GM21717 (cell line): Measurements from ENCODE around the gene RAD23B.
A peak's percentile ranks its signal among the peaks of the same experiment; 100 is the strongest.

Experiments
- ATAC-seq: cut with Tn5 transposase; IDR thresholded peaks from one replicate; pipeline ENCODE4 v1.9.1; 2021; ENCODE audit warnings: mild to moderate bottlenecking, moderate library complexity; ENCODE audit not compliant: unreplicated experiment

Gene RAD23B

GRCh38 chr9:107333363-107333762 lies 50.3 kb downstream of the RAD23B start:
- ATAC-seq: no peak

DNA sequence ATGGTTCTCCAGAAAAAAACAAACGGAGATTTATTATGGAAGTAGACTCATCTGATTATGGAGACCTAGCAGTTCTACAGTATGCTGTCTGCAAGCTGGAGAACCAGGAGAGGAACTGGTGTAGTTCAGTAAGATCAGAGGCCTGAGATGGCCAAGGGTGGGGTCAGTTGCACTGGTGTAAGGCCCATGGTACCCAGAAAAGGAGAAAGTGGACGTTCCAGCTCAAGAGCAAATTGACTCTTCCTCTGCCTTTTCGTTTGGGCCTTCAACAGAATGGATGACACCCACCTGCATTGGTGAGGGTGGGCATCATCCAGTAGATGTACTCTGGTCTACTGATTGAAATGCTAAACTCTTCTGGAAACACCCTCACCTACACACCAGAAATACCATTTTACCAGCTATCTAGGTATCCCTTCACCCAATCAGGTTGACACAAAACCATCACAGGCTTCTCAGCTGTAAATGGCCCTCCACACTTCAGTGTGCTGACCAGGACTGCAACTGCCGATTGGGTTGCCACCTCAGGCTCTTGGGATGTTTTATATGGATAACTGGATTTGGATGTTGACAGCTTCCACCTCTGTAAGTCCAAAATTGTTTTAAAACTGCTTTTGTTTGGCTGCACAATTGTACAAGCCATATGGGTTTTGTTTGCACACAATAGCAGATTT lies 51.2 kb downstream of the RAD23B start:
- ATAC-seq: no peak

DNA sequence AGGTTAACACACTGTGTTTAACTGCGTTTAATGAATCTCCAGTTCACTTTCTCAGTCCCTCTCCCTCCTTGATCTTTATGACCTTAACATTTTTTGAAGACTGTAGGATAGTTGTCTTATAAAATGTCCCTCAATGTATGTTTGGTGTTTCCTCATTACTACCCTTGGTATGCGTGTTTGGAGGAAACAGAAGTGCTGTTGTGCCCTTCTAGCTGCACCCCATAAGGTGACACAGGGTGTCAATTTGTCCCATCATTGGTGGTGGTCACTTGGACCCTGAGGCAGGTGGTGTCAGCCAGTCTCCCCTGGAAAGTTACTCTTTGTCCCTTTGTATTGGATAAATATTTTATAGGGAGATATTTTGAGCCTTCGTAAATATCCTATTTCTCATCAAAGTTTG lies 52.3 kb downstream of the RAD23B start:
- no peak for ATAC-seq

DNA sequence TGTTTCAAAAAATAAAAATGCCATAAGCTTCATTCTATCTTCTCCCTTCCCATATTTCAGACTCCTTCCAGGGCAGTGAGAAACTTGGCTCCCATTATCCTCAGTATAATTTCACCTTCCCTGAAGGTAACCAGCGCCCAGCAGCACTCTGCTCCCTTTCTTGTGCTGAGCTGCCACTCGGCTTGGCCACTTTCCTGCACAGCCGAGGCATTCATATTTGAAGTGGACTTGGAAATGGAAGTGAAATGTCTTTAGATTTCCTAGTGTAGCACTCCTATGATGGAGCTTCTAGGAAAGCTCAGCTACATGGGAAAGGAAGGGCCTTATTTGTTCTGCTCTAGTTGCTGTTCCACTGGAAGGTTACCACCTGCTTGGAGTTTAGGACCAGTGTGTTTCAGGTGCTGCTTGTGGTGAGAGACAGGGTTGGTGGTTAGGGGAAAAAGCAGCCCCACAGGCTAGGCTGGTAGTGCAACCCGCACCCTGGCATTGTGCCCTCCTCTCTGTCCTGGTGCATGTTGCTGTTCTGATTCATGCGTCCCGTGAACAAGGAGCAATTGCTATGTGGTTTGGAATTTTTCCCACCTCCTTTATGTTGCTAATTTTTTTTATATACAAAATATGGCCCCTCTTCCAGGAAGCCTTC lies 53.8 kb downstream of the RAD23B start:
- ATAC-seq: no peak

DNA sequence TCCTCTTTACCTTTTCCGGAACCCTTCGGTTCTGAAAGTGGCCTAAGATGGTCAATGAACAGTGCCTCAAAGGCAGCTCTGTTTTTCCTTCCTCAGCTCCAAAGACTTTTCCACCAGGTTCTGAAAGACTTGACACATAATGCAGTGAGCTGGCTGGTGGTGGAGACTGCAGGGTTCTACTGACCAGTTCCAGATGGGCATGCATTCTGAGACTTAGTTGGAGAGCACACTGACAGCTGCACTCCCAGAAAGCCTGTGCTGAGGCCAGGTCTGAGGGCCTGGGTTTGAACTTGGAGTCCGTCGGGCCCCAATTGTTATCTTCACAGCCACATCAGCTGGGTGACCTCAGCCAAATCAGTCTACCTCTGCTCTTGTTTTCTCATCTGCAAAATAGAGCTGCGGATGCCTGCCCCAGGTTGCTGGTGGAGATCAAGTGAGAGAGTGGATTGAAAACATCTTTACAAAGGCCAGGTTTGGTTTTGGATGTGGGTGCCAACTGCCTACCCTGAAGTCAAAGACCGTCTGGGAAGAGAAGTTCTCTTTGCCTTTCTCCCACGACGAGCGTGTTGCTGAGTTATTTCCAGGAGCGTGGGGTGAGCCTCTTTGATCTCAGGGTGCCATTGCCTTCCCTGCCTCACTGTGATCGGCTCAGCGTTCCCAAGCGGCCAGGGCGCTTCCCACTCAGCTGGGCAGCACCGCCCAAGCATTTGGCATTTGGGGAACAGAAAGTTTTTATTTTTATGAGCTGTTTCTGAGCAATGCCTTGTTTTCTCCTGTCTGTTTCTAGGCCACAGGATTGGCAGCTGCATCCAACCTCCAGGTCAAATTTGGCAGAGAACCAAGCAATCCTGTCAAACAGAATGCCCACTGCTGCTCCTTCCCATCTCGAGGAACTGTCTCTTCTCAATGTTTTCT lies 54.9 kb downstream of the RAD23B start:
- ATAC-seq: no peak

DNA sequence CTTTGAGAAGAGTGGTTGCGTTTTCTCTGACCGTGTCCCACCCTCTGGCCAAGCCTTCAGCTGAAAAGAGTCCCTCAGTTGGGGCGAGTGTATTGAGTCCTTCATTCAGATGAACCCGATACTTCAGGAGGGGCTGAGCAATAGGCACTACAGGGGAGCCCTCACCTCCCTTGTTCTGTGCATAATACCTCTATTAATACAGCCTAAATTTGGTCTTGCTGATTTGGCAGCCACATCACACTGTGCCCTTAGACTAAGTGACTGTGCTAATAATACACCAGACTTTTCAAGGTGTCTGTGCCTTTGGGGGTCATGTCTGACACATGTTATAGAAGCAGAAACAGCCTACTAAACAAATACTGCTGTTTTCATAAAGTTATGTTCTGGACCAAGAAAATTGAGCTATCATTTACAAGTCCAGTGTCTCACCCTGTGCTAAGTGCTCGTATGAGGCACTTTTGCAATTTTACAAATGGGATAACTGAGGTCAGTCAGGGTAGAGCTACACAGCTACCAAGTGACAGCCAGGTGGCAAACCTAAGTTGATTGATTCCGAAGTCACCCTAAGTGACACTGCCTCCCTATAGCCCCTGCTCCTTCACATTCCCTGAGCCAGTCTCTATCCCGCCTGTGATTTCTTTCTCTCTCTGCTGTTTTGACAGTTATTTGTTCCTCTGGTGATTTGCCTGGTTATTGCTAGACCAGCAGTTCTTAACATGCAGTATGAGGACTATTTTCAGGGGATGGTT lies 56.0 kb downstream of the RAD23B start:
- ATAC-seq: no peak

DNA sequence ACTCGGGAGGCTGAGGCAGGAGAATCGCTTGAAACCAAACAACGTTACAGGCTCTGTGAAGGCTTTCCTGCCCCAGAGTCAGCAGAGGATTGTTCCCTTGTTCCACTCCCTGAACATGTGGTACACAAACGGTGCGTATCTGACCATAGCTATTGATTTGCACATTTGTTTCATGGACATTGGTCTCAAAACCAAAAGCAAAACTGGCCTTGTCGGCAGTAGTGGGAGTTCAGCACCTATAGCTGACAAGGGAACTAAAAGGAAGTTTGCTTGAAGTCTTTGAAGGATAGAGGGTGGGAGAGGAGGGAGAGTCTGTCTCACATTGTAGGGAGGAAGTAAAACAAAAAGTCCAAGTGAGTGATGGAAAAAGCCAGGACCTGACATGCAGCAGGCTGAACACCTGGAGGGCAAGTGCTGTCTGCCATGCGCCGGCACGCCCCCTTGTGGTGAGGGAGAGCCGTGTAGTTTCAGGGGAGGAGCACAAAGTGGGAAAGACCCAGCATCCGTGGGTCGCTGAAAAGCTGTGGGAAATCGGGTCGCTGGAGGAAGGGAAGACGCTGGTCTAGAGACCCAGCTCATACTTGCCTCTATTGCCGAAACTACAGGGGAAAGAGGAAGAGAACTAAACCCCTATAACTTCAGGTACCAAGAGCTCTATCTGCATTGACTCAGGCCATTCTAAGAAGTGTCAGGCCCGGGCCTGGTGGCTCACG lies 58.0 kb downstream of the RAD23B start:
- peak; percentile 89 for ATAC-seq

DNA sequence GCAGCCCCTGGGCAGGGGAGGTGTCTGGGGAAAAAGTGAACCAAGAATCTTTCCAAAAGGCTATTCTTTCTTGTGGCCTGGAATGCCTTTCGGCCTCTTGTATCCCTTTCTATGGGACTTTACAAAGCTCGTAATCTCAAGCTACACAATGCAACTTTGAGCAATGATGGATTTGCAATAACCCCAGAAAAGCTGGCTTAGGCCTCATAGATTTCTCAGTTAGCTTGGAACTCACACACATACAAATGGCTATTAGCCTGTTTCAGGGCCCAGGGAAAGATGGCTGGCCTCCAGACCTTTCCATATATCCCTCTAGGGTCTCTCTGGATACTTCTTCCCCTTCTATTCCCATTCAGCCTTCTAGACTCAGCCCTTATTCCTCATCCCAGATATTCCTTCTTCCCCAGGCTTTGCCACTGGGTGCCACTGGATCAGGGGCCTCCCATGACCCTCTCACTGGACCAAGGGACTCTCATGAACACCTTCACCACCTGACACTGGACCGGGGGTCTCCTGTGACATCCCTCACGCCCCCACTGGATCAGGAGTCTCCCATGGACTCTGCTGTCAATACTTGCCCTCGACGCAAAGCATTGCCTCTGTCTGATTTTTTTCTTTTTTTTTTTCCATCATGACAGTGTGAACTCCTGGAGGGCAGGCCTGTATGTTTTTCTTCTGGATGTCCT lies 59.5 kb downstream of the RAD23B start:
- no peak for ATAC-seq

GRCh38 chr9:107345327-107345726 lies 62.2 kb downstream of the RAD23B start:
- no peak for ATAC-seq

- no peak for ATAC-seq
Observed at GRCh38 chr9:107348836-107349235, 65.8 kb downstream of the RAD23B start.

DNA sequence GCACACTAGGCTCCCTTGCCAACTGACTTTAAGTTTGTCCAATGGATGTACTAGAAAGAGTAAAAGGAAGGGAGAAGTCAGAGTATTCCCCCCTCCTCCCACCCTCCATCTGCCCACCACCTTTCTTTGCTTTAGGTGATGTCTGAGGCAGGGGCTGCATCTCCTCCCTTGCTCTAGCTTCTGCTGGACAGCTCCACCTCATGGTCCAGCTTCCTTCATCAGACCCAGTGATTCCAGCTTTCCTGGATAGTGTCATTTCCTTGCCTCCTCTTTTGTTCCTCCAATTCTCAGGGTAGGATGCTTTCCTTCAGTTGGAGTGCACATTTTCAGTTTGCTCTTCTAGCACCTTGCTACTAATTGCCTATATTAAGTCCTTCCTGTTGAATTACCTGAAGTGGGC lies 67.4 kb downstream of the RAD23B start:
- no peak for ATAC-seq

- ATAC-seq: no peak
Observed at GRCh38 chr9:107351382-107352045, 68.4 kb downstream of the RAD23B start.

- no peak for ATAC-seq
Observed at GRCh38 chr9:107355394-107355793, 72.3 kb downstream of the RAD23B start.

DNA sequence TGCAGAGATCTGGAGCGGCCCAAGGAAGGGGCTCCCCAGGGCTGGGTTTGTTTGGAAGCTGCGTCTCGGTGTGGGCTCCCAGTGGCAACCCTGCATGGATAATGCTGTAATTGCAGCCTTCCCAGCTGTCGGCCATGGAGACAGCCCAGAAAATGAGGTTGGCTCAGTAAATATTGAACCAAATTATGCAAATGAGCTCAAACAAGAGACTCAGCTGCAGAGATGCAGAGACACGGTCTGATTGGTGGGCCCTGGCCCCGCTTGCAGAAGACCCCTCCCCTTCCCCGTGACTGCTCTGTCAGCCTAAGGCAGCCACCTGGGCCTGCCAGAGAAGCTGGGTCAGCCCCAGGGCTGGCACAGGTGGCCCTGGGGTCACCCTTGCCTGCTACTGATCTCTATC lies 75.9 kb downstream of the RAD23B start:
- ATAC-seq: no peak

DNA sequence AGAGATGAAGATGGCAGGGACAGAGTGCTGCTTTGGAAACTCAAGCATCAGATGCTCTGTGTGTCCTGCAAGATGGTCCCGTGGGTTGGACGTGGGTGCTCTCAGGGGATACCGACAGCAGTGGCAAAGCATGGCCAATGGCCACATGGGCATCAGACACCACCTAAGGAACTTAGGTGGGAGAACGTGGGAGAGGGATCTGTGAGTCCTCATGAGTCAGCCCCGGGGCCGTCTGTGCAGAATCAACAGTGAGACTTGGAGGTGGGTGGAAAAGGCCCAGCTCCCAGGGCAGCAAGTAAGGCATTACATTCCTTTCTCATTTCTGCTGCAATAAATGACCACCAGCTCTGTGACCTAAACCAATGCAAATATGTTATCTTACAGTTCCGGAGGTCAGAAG lies 77.0 kb downstream of the RAD23B start:
- ATAC-seq: no peak

DNA sequence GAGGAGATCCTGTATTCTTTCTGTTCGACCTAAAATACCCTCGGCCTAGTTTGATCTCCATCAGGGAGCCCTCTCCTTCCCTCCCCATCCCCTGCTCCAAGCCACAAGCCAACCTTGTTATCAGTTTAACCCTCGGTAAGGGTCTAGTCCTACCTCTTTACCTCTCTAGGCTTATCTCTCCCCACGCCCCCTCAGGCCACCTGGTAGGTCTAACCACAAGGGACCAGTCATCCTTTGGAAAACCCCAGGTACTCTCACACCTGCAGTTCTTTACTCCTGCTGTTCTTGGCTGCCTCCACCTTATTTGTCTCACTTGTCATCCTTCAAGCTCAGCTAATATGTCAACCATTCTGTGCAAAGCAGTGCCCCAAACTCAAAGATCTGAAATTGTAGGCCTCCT lies 78.7 kb downstream of the RAD23B start:
- peak; percentile 67 for ATAC-seq

DNA sequence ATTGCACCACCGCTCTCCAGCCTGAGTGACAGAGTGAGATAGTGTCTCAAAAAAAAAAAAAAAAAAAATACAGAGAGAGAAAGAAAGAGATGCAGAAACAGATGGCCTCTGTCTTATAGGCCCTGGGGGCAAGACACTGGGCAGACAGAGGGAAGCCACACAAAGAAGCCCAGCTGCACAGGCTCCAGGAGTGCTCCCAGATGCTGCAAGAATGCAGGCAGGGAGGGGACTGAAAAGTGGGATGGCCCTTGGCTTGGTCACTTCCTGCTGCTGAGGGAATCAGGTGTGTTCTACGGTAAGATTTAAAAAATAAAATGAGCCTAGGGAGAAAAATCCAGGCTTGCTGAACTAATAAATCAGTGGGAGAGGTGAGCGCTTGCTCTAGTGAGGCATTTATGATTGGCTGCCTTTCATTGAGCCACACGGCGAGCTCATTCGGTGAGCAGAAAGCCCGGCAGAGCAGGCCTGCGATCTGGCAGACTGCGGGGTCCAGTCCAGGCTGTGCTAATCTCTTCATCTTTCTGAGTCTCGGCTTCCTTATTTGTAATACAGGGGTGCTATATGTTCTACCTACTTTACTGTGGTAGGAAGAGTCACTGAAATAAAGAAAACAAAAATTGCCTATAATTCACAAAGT lies 80.6 kb downstream of the RAD23B start:
- no peak for ATAC-seq

- no peak for ATAC-seq
Observed at GRCh38 chr9:107367727-107368502, 84.8 kb downstream of the RAD23B start.
